Spleen (tissue), 11 donors: ENCODE results near the gene CDHR2. TPM values are rescaled to one million over a fixed set of nuclear protein-coding genes. Genes with fewer than 3 reads are reported as not detected.
A peak's percentile ranks its signal among the peaks of the same experiment; 100 is the strongest.

Experiments
- DNase-seq: peaks from one replicate; pipeline ENCODE4 v3.0.0-alpha.2; 2020
- H3K27ac ChIP-seq, 8 donors: fragments of 200-600 bp; sonication (generic) in 7 of 8; 1 replicate in 4 of 8; 2 replicates in 4 of 8; pipeline versions ENCODE4 v1.5.0 to v1.8.0; 2016 to 2021; ENCODE audit warnings: inconsistent platforms in 4 of 8, mild to moderate bottlenecking in 4 of 8, moderate library complexity in 1 of 8
- H3K27me3 ChIP-seq, 7 donors: fragments of 200-600 bp; sonication (generic) in 6 of 7; replicated peaks in 1 of 7; 1 replicate in 4 of 7; 2 replicates in 3 of 7; pipeline versions ENCODE4 v1.5.0 to v1.8.0; 2016 to 2021; ENCODE audit warnings: inconsistent platforms in 3 of 7, mild to moderate bottlenecking in 1 of 7
- H3K36me3 ChIP-seq, 6 donors: fragments of 200-600 bp; sonication (generic) in 5 of 6; 1 replicate in 4 of 6; 2 replicates in 2 of 6; pipeline versions ENCODE4 v1.5.0 to v1.8.0; 2016 to 2021; ENCODE audit warnings: inconsistent platforms in 2 of 6
- H3K4me1 ChIP-seq, 6 donors: fragments of 200-600 bp; sonication (generic) in 5 of 6; 1 replicate in 3 of 6; 2 replicates in 3 of 6; pipeline versions ENCODE4 v1.5.0 to v1.8.0; 2016 to 2021; ENCODE audit warnings: inconsistent platforms in 3 of 6
- H3K4me3 ChIP-seq, 8 donors: fragments of 200-600 bp; sonication (generic) in 7 of 8; 1 replicate in 4 of 8; 2 replicates in 4 of 8; pipeline versions ENCODE4 v1.5.0 to v1.8.0; 2016 to 2021; ENCODE audit warnings: inconsistent platforms in 4 of 8, mild to moderate bottlenecking in 4 of 8, moderate library complexity in 2 of 8
- H3K9me3 ChIP-seq, 8 donors: fragments of 200-600 bp; sonication (generic) in 7 of 8; 1 replicate in 4 of 8; 2 replicates in 4 of 8; pipeline versions ENCODE4 v1.5.0 to v1.8.0; 2016 to 2021; ENCODE audit warnings: inconsistent platforms in 4 of 8
- CTCF ChIP-seq, 11 experiments: fragments of 200-600 bp in 7 of 11; fragments of 450-650 bp in 4 of 11; sonication (generic) in 4 of 11; IDR thresholded peaks in 8 of 11; conservative IDR thresholded peaks in 3 of 11; 1 replicate in 7 of 11; 2 replicates in 4 of 11; pipeline versions ENCODE4 v1.4.0 to v1.8.0; 2016 to 2021; ENCODE audit warnings: antibody characterized with exemption in 11 of 11, inconsistent platforms in 4 of 11, mild to moderate bottlenecking in 1 of 11
- POLR2A ChIP-seq, 3 donors: fragments of 450-650 bp; IDR thresholded peaks; one replicate each; pipeline ENCODE4 v1.5.1; 2017; ENCODE audit warnings: antibody characterized with exemption in 3 of 3, mild to moderate bottlenecking in 1 of 3
- POLR2AphosphoS5 ChIP-seq, 3 donors: sonication (generic); formaldehyde crosslinking; IDR thresholded peaks; one replicate each; pipeline ENCODE4 v1.5.1; 2017; ENCODE audit warnings: antibody characterized with exemption in 3 of 3
- WGBS, 5 donors: extraction: QIAGEN DNeasy Blood & Tissue Kit in 3 of 5; methylation state at CpG; one replicate each; pipeline versions ENCODE4 v1.1.5 to v1.1.7; 2013 to 2018; 5-methylcytosine and 5-hydroxymethylcytosine counted together
- intact Hi-C: fragments of 100-400 bp; cut with DNase I; formaldehyde crosslinking; loops from one replicate; pipeline ENCODE4 v1.15.0; 2023; ENCODE audit warnings: low total_unique reads
- polyA plus RNA-seq, 3 donors: library from polyadenylated mRNA; stranded (reverse); fragments of 200-250 nt; gene quantifications; one replicate each; pipeline ENCODE4 v1.2.1, GENCODE V29; 2013
- total RNA-seq, 7 donors: library from RNA; depleted of rRNA in 3 of 7; stranded (reverse); fragments of >200 nt in 3 of 7; fragmentation: NEBNext Ultra II Directional in 4 of 7; extraction: Animal tissue kit (Norgen Biotek cat#: 25700) in 4 of 7; gene quantifications; one replicate each; pipeline versions ENCODE4 v1.1.0 to v1.2.1, GENCODE V29; 2016 to 2021
- donor health status: healthy with polysubstance abuse.
- donor health status: DM: no; HTN: no; CAD: no; lungs with moderate emphysema.
- donor health status: DM: no; HTN: no; CAD: no.
- donor health status: Bipolar disorder and iron deficiency.
- donor health status: healthy.
- donor health status: DM: no; HTN: no; CAD: no.
- donor health status: DM: yes; HTN: yes; CAD: no.

CDHR2 gene
- total and polyA plus RNA-seq, 10 donors, result 0.02 to 1.4 (median 0.33) TPM; not detected in 2

DNA sequence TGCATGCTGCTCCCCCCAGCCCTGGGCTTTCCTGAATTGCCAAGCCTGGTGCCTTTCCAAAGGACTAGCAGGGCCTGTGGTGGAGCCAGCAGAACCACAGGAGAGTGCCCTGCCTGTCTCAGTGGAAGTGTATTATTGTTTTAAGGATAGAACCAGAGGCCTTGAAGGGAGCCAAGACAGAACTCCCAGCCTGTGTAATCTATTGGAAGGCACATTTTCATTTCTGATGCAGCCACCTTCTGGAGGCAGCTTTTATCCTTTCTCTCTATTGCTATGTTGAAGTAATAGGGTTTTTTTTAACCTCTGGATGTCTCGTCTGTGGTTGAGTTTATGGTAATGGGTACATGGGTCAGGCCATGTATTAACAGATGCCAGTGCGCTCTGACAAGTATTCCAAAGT lies 41.2 kb upstream of the CDHR2 start:
- Histone ChIP-seq H3K4me3 (no peak overlapping the region), H3K36me3 (peaks cover 3 to 73% (median 57%) of the 10 kb centered on the region in 6 donors), H3K27ac (peak overlapping the region in 1 of 8 donors; percentile 38), H3K27me3 (no peaks in the 10 kb centered on the region), H3K9me3 (no peaks in the 10 kb centered on the region), H3K4me1 (no peaks in the 10 kb centered on the region)
- WGBS, 5 donors, result 88 to 96% (median 94%) methylated on average over 2 of the region's 2 CpGs
- no peak for DNase-seq
- TF ChIP-seq CTCF (IDR thresholded peaks at IDR 0.05 in 8 of 11, conservative IDR thresholded peaks at IDR 0.05 in 3 of 11) (no peak), POLR2A (IDR thresholded peaks at IDR 0.05) (no peak), POLR2AphosphoS5 (IDR thresholded peaks at IDR 0.05) (no peak)
- intact Hi-C loops, result no loop called here

DNA sequence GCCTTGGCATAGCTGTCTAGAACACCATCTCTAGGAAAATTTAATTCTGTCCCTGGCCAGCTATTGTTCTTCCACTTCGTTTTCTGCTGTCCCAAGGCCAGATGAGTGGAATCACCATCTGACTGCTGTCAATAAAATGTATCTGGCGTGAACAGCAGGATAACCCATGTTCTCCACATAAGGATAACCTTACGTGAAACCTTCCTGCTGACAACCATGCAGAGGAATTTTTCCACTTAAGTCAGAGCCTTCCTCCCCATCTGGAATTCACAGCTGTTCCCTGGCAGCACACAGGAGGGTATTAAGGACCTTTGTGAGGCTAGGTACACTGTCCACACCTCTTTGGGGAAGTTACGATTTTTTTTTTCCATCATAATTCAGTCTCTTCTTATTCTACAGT lies 40.5 kb upstream of the CDHR2 start:
- no peaks in the 10 kb centered on the region for H3K27me3 ChIP-seq
- WGBS, 5 donors, result 75 to 82% (median 79%) methylated on average over 4 of the region's 4 CpGs
- no peak for DNase-seq
- intact Hi-C loops, result no loop called here
- H3K4me1 ChIP-seq, result no peaks in the 10 kb centered on the region
- peaks cover 3 to 66% (median 50%) of the 10 kb centered on the region in 6 donors for H3K36me3 ChIP-seq
- H3K4me3 ChIP-seq, result no peak overlapping the region
- no peaks in the 10 kb centered on the region for H3K9me3 ChIP-seq
- peak overlapping the region in 1 of 8 donors; percentile 22 for H3K27ac ChIP-seq
- TF ChIP-seq POLR2A (IDR thresholded peaks at IDR 0.05) (no peak), POLR2AphosphoS5 (IDR thresholded peaks at IDR 0.05) (no peak), CTCF (IDR thresholded peaks at IDR 0.05 in 8 of 11, conservative IDR thresholded peaks at IDR 0.05 in 3 of 11) (no peak)

- H3K36me3 ChIP-seq, result peaks cover 0 to 14% (median 10%) of the 10 kb centered on the region in 6 donors
- no peak for DNase-seq
- 91 to 95% (median 93%) methylated on average over 12 of the region's 12 CpGs for WGBS, 5 donors
- H3K27me3 ChIP-seq, result no peaks in the 10 kb centered on the region
- H3K9me3 ChIP-seq, result no peaks in the 10 kb centered on the region
- no peak overlapping the region for H3K4me3 ChIP-seq
- intact Hi-C loops, result no loop called here
- peaks cover 0 to 31% (median 6%) of the 10 kb centered on the region in 6 donors for H3K4me1 ChIP-seq
- no peak overlapping the region for H3K27ac ChIP-seq
- TF ChIP-seq POLR2A (IDR thresholded peaks at IDR 0.05), result no peak
- TF ChIP-seq CTCF (IDR thresholded peaks at IDR 0.05 in 8 of 11, conservative IDR thresholded peaks at IDR 0.05 in 3 of 11), result no peak
- no peak for TF ChIP-seq POLR2AphosphoS5 (IDR thresholded peaks at IDR 0.05)
Observed at GRCh38 chr5:176513788-176514187, 35.4 kb upstream of the CDHR2 start.

GRCh38 chr5:176514244-176514950 lies 34.7 kb upstream of the CDHR2 start:
- Histone ChIP-seq H3K9me3 (no peaks in the 10 kb centered on the region), H3K36me3 (peaks cover 0 to 8% (median 4%) of the 10 kb centered on the region in 6 donors), H3K4me1 (peaks cover 0 to 31% (median 6%) of the 10 kb centered on the region in 6 donors), H3K27me3 (no peaks in the 10 kb centered on the region), H3K27ac (peak overlapping the region in 5 of 8 donors; percentile 38 to 68 (median 56)), H3K4me3 (no peak overlapping the region)
- intact Hi-C loops, result no loop called here
- WGBS, 5 donors, result 81 to 88% (median 83%) methylated on average over 11 of the region's 11 CpGs
- TF ChIP-seq POLR2AphosphoS5 (IDR thresholded peaks at IDR 0.05) (no peak), POLR2A (IDR thresholded peaks at IDR 0.05) (no peak), CTCF (IDR thresholded peaks at IDR 0.05 in 8 of 11, conservative IDR thresholded peaks at IDR 0.05 in 3 of 11) (no peak)
- DNase-seq, result no peak
